ENCODE results near the gene GPALPP1.
"Not testable (repeated sequence)": the region's sequence is repeated elsewhere in the genome, so short reads cannot be mapped to it uniquely, and the experiment has no call there.

GPALPP1 gene

GRCh38 chr13:45007823-45008222 is 18.5 kb downstream of the GPALPP1 start:
- no peak for DNase-seq

DNA sequence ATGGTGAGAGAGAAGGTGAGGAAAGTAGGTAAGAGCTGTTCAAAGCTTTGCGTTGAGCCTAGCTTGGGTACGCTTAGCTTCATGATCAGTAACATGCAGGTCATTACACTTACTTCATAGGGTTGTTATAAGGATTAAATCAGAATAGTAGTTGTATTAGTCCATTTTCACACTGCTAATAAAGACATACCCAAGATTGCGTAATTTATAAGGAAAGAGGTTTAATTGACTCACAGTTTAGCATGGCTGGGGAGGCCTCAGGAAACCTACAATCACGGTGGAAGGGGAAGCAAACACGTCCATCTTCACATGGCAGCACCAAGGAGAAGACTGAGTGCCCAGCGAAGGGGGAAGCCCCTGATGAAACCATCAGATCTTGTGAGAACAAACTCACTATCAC is 21.9 kb downstream of the GPALPP1 start:
- no peak for DNase-seq

GRCh38 chr13:45015300-45015699 is 26.0 kb downstream of the GPALPP1 start:
- DNase-seq, result no peak

DNA sequence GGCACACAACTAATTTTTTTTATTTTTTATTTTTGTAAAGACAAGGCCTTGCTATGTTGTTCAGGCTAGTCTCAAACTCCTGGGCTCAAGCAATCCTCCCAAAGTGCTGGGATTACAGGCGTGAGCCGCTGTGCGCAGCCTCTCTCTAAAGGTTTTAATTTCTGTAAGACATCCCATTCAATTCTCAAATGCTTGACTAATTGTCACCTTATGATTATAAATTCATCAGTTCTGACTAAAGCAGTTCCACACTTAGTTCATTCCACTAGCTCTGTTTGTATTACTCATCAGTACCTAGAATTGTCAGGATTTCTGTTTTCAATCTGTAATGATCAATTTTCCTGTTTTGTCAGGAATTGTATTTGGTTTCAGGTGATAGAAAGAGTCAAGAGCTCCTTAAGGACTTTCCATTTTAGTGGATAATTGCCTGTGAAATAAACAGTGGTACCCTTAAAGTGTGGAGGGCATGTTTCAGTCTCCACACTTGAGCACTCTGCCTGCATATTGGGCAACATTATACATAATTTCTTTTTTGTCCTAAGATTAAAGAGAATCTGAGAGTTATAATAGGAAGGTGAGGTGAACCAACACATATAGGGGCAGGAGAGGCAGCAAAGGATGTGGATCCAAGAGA is 27.6 kb downstream of the GPALPP1 start:
- DNase-seq, result no peak

GRCh38 chr13:45019981-45020380 is 30.6 kb downstream of the GPALPP1 start:
- DNase-seq, result peak; percentile 39

- DNase-seq, result no peak
These were observed 31.9 kb downstream of the GPALPP1 start for GRCh38 chr13:45021250-45021649.

DNA sequence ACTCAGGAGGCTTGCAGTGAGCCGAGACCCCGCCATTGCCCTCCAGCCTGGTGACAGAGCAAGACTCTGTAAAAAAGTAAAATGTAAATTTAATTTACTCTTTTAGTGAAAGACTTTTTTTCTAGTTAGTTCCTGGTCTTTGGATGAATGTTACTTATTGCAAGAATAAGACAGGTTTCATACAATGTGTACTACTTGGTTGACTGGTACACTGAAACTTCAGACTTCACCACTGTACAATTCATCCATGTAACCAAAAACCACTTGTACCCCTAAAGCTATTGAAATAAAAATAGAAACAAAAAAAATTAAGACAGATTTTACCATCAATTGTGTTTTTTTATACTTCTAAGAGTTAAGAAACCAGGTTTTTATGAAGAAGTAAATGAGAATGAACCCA is 35.5 kb downstream of the GPALPP1 start:
- DNase-seq, result no peak

DNA sequence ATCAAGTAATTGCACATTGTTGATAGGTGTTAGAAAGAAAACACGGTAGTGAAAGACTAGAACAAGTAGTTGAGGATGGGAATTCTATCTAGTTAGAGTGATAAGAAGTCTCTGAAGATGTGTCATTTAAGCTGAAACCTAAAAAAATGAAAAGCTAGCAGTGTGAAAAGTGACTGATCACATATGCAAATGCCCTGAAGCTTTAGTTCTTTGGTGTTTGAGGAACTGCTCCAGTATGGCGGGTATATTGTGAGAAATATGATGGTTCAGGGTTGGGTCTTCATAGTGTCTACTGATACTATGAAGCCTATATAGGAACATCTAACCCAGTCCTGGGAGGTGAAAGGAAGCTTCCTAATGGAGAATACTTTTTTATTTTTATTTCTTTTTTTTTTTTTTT is 45.0 kb downstream of the GPALPP1 start:
- DNase-seq, result no peak

GRCh38 chr13:45036206-45036605 is 46.9 kb downstream of the GPALPP1 start:
- DNase-seq, result no peak

DNA sequence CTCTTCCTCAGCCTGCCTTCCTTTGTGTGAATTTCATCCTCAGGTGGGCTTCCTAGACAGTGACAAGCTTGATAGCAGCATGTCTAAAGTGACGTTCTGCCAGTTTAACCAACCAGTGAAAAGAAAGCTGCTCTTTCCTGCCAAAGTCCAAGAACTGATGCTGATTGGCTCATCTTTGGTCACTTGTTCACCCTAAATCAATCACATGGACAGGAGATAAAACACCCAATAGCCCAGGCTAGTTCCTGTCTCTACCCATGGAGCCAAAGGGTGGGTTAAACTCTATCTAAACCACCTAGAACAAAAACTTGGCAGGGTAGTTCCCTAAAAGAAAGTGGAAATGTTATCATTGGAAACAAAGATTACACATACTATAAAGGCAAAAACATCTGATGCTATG is 50.8 kb downstream of the GPALPP1 start:
- DNase-seq, result no peak

DNA sequence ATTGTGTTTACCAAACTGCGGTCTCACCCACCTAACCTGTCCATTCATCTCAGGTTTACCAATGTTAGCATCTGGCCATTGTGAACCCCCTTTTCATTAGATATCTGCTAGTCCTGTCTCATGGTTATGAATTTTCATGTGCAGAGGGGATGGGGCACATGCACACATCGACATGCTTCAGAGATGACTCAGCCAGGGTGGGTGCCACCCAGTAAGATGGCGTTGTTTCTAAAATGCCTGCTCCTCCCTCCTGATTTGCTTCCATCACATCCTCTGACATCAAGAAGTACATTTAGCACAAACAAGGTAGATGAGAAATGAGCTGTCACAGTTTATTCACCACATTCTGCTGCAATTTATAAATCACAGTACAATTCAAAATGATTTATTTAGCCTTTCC is 51.3 kb downstream of the GPALPP1 start:
- DNase-seq, result peak; percentile 84

GRCh38 chr13:45042539-45042938 is 53.2 kb downstream of the GPALPP1 start:
- DNase-seq, result no peak

- no peak for DNase-seq
These were observed 57.1 kb downstream of the GPALPP1 start for GRCh38 chr13:45046445-45046844.

- peak; percentile 76 for DNase-seq
These were observed 58.3 kb downstream of the GPALPP1 start for GRCh38 chr13:45047394-45048310.

GRCh38 chr13:45048890-45049407 is 59.6 kb downstream of the GPALPP1 start:
- DNase-seq, result no peak

- no peak for DNase-seq
These were observed 60.1 kb downstream of the GPALPP1 start for GRCh38 chr13:45049478-45049877.

GRCh38 chr13:45051315-45051714 is 62.0 kb downstream of the GPALPP1 start:
- DNase-seq, result no peak

- DNase-seq, result peak; percentile 94
These were observed 66.0 kb downstream of the GPALPP1 start for GRCh38 chr13:45055198-45055901.

DNA sequence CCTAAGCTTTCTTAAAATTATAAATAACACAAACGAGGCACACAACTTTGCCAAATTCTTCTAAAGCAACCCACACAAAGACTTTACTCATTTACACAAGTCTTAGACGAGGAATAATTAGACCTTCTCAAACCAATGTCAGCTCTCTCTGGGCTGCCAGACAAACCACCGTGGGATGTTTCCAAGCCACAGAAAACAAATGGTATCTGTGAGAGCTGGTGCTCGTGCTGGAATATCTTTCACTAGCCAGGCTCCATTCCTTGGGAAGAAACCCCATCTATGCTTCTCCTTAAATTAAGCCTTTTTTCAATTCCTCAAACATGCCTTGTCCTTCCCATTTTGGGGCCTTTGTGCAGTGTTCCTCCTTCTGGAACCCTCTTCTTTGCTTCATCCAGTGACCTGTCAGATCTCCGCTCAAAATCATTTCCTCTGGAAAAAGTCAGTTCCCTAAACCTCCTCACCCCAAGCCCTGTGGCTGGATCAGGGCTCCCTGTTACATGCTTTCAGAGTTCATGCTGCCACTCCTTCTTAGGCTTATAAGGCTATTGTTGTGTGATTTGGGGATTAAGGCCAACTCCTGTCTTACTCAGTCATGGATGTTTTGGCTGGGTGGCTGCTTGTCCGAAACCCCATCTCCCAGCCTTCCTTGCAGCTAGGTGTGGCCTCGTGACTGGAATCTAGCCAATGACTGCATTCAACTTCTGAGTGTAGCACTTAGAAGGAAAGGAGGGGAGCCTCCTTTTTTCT is 66.7 kb downstream of the GPALPP1 start:
- DNase-seq, result peak; percentile 78

GRCh38 chr13:45060062-45060461 is 70.7 kb downstream of the GPALPP1 start:
- DNase-seq, result no peak

- DNase-seq, result peak; percentile 12
These were observed 74.0 kb downstream of the GPALPP1 start for GRCh38 chr13:45063261-45063860.

- not testable (repeated sequence) for DNase-seq
These were observed 74.6 kb downstream of the GPALPP1 start for GRCh38 chr13:45063889-45064288.

Measured in NCI-H226 (cell line).